ENCODE measurements around the gene LRRC8E. TPM values are rescaled to one million over a fixed set of nuclear protein-coding genes. Genes with fewer than 3 reads are reported as not detected.

Gene LRRC8E
- total and polyA plus RNA-seq, 2 donors, result 1.1 to 1.3 TPM

GRCh38 chr19:7859831-7860713 is 28.2 kb upstream of the LRRC8E start:
- no peak for DNase-seq (ENCODE audit: extremely low spot score)
- Histone ChIP-seq H3K4me1 (ENCODE audit: insufficient read depth) (no peaks in the 10 kb centered on the region), H3K27ac (ENCODE audit: low read depth) (no peak overlapping the region), H3K36me3 (ENCODE audit: insufficient read depth) (no peaks in the 10 kb centered on the region), H3K4me3 (ENCODE audit: low read depth, low read length) (no peak overlapping the region)
- WGBS, result 89% methylated on average over 22 of the region's 22 CpGs

GRCh38 chr19:7860714-7861618 is 27.3 kb upstream of the LRRC8E start:
- Histone ChIP-seq H3K27ac (ENCODE audit: low read depth) (no peak overlapping the region), H3K4me1 (ENCODE audit: insufficient read depth) (no peaks in the 10 kb centered on the region), H3K4me3 (ENCODE audit: low read depth, low read length) (no peak overlapping the region), H3K36me3 (ENCODE audit: insufficient read depth) (no peaks in the 10 kb centered on the region)
- 83% methylated on average over 14 of the region's 14 CpGs for WGBS
- DNase-seq (ENCODE audit: extremely low spot score), result no peak

GRCh38 chr19:7861619-7862412 is 26.5 kb upstream of the LRRC8E start:
- 37% methylated on average over 63 of the region's 63 CpGs for WGBS
- H3K4me1 ChIP-seq (ENCODE audit: insufficient read depth), result no peaks in the 10 kb centered on the region
- no peak for DNase-seq (ENCODE audit: extremely low spot score)
- H3K4me3 ChIP-seq (ENCODE audit: low read depth, low read length), result no peak overlapping the region
- no peaks in the 10 kb centered on the region for H3K36me3 ChIP-seq (ENCODE audit: insufficient read depth)
- no peak overlapping the region for H3K27ac ChIP-seq (ENCODE audit: low read depth)

DNA sequence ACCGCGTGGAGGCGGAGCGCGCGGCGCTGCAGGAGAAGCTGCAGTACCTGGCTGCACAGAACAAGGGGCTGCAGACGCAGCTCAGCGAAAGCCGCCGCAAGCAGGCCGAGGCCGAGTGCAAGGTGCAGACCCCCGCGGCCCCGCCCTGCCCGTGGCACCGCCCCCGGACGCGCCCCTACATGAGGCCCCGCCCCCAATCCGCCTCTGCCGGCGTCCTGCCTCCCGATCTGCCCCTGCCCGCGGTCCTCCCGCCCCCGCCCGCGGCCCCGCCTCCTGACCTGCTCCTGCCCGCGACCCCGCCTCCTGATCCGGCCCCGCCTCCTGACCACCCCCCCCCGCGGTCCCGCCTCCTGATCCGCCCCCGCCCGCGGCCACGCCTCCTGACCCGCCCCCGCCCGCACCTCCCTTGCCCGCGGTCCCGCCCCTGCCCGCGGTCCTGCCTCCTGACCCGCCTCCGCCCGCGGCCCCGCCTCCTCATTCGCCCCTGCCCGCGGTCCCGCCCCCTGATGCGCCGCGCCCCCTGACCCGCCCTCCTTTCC is 25.8 kb upstream of the LRRC8E start:
- Histone ChIP-seq H3K4me3 (ENCODE audit: low read depth, low read length) (peak overlapping the region; percentile 1), H3K27ac (ENCODE audit: low read depth) (no peak overlapping the region), H3K36me3 (ENCODE audit: insufficient read depth) (no peaks in the 10 kb centered on the region), H3K4me1 (ENCODE audit: insufficient read depth) (no peaks in the 10 kb centered on the region)
- no peak for DNase-seq (ENCODE audit: extremely low spot score)
- 8% methylated on average over 64 of the region's 67 CpGs for WGBS

DNA sequence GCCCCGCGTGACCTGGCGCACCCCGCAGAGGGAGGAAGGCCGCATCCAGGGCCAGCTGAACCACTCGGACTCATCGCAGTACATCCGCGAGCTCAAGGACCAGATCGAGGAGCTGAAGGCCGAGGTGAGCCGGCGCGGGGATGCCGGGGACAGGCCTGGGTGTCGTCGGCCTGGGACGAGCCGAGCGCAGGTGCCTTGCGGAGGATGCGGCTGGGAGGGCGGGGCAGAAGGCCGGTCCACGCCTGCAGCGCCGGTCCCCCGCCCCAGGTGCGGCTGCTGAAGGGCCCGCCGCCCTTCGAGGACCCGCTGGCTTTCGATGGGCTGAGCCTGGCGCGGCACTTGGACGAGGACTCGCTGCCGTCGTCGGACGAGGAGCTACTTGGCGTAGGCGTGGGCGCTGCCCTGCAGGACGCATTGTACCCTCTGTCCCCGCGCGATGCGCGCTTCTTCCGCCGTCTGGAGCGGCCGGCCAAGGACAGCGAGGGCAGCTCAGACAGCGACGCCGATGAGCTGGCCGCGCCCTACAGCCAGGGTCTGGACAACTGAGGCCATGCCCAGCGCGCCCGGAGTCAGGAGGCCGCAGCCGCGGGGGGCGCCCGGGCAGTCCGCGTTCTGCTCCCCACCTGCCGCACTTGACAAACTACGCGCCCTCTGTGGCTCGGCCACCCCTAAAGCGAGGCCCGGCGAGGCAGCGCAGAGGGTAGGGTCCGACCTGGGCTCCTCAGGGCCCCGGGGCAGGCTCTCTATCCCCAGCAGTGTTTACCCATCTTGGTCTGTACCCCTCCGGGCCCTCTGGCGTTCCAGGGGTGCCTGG is 24.9 kb upstream of the LRRC8E start:
- H3K4me1 ChIP-seq (ENCODE audit: insufficient read depth), result no peaks in the 10 kb centered on the region
- 71% methylated on average over 83 of the region's 83 CpGs for WGBS
- no peaks in the 10 kb centered on the region for H3K36me3 ChIP-seq (ENCODE audit: insufficient read depth)
- no peak overlapping the region for H3K27ac ChIP-seq (ENCODE audit: low read depth)
- no peak overlapping the region for H3K4me3 ChIP-seq (ENCODE audit: low read depth, low read length)
- no peak for DNase-seq (ENCODE audit: extremely low spot score)

DNA sequence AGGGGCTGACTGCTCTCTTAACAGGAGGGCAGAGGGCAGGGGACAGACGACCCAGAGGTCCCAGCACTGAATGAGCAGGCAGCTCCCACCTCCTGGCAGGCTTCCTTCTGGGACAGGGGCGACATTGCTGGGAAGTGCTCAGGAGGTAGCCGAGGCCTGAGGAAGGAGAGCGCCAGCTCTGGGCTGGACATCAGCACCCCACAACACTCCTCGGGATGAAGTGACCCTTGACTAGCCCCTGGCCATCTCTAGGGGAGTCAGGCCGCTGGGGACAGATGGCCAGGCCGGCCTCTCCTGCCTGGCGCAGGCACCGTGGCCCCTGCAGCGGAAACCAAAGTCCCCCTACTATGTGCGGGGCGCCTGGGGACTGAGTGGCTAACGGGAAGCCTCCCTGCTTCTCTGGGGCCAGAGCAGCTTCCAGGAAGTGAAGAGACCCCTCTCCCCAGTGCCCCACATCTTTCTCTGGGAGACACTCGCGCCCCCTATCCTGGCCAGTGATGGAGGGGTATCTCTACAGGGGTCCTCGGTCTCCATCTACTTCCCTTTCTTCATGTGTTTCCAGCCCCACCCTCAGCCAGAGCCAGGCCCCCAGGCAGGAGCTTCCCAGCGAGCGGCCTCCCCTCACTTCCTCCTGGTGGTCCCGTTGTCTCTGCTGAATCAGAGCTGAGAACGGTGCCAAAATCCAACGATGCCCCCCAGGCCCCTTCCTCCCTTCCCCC is 24.2 kb upstream of the LRRC8E start:
- H3K36me3 ChIP-seq (ENCODE audit: insufficient read depth), result no peaks in the 10 kb centered on the region
- no peak for DNase-seq (ENCODE audit: extremely low spot score)
- no peak overlapping the region for H3K27ac ChIP-seq (ENCODE audit: low read depth)
- peaks cover 2% of the 10 kb centered on the region for H3K4me1 ChIP-seq (ENCODE audit: insufficient read depth)
- no peak overlapping the region for H3K4me3 ChIP-seq (ENCODE audit: low read depth, low read length)
- WGBS, result 83% methylated on average over 21 of the region's 21 CpGs

- no peaks in the 10 kb centered on the region for H3K36me3 ChIP-seq (ENCODE audit: insufficient read depth)
- no peak overlapping the region for H3K27ac ChIP-seq (ENCODE audit: low read depth)
- no peak overlapping the region for H3K4me3 ChIP-seq (ENCODE audit: low read depth, low read length)
- H3K4me1 ChIP-seq (ENCODE audit: insufficient read depth), result peaks cover 2% of the 10 kb centered on the region
- 67% methylated on average over 18 of the region's 18 CpGs for WGBS
- no peak for DNase-seq (ENCODE audit: extremely low spot score)
Measured at GRCh38 chr19:7864690-7865074, 23.6 kb upstream of the LRRC8E start.

DNA sequence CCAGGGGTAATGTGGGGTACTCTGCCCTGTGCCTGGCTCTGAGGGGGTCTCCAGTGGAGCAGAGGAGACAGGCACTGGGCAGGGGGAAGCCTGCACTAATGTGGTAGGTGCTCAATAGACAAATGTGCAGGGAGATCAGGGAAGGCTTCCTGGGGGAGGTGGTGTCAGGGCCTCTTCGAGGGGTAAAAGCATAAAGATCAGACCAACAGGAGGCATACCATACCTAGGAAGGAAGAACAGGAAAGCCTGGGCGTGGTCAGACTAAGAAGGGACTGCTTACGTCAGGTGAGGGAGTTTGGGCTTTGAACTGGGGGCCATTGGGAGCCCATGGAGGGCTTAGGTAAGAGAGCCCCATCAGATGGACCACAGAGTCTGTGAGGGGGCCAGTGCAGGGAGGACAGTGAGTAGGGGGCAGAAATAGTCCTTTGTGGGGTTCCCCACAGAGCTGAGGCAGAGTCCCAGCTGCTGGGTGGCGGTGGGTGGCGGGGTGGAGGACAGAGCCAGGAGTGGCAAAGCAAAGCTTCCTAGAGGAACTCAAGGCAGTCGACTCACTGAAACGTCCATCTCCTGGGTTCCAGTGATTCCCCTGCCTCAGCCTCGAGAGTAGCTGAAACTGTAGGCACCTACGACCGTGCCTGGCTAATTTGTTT is 22.9 kb upstream of the LRRC8E start:
- H3K36me3 ChIP-seq (ENCODE audit: insufficient read depth), result no peaks in the 10 kb centered on the region
- H3K4me3 ChIP-seq (ENCODE audit: low read depth, low read length), result no peak overlapping the region
- DNase-seq (ENCODE audit: extremely low spot score), result no peak
- WGBS, result 49% methylated on average over 10 of the region's 10 CpGs
- H3K4me1 ChIP-seq (ENCODE audit: insufficient read depth), result peaks cover 2% of the 10 kb centered on the region
- H3K27ac ChIP-seq (ENCODE audit: low read depth), result no peak overlapping the region

GRCh38 chr19:7866399-7867091 is 21.8 kb upstream of the LRRC8E start:
- no peak overlapping the region for H3K4me3 ChIP-seq (ENCODE audit: low read depth, low read length)
- 64% methylated on average over 12 of the region's 12 CpGs for WGBS
- no peak for DNase-seq (ENCODE audit: extremely low spot score)
- H3K27ac ChIP-seq (ENCODE audit: low read depth), result no peak overlapping the region
- no peaks in the 10 kb centered on the region for H3K36me3 ChIP-seq (ENCODE audit: insufficient read depth)
- peaks cover 2% of the 10 kb centered on the region for H3K4me1 ChIP-seq (ENCODE audit: insufficient read depth)

- Histone ChIP-seq H3K27ac (ENCODE audit: low read depth) (no peak overlapping the region), H3K36me3 (ENCODE audit: insufficient read depth) (no peaks in the 10 kb centered on the region), H3K4me1 (ENCODE audit: insufficient read depth) (peaks cover 2% of the 10 kb centered on the region), H3K4me3 (ENCODE audit: low read depth, low read length) (no peak overlapping the region)
- WGBS, result 82% methylated on average over 9 of the region's 9 CpGs
- DNase-seq (ENCODE audit: extremely low spot score), result no peak
Measured at GRCh38 chr19:7867092-7867844, 21.0 kb upstream of the LRRC8E start.

GRCh38 chr19:7868326-7868670 is 20.0 kb upstream of the LRRC8E start:
- no peak for DNase-seq (ENCODE audit: extremely low spot score)
- H3K36me3 ChIP-seq (ENCODE audit: insufficient read depth), result no peaks in the 10 kb centered on the region
- H3K27ac ChIP-seq (ENCODE audit: low read depth), result no peak overlapping the region
- peaks cover 2% of the 10 kb centered on the region for H3K4me1 ChIP-seq (ENCODE audit: insufficient read depth)
- H3K4me3 ChIP-seq (ENCODE audit: low read depth, low read length), result no peak overlapping the region
- 18% methylated on average over 21 of the region's 21 CpGs for WGBS

Measured in urinary bladder (tissue), 4 donors.